ENCODE measurements around the gene MOXD1.
A peak's percentile ranks its signal among the peaks of the same experiment; 100 is the strongest.

MOXD1 gene

DNA sequence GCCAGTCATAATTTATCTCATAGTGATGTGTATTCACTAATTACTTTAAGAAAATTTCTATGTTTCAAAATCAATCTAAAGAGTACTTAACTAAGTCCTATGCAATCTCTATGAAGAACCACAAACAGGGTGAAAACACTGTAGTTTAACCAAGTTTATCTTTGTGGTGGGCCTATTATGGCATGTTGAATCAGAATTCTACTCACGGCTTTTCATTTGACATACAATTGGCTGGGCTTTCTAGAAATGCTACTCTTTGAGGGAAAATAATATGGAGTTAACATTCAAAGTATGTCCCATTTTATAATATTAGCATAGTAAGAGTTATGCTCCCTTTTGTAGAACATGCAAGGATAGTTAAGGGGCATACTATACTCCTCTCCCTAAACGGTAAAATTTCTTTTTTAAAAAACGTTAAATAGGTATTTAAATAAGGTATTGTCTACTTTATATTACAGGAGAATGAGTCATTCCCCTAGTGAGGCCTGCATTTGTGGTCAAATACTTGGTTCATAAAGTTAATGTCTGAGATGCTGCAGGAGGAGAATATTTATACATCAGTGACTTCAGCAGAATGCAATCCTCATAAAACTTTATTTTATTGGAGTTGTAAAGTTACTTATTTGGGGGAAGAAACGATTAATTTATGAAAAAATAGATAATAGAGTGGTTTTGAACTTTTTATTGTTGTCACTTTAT, 1.8 kb downstream of the MOXD1 start:
- DNase-seq (ENCODE audit: low read depth): no peak

DNA sequence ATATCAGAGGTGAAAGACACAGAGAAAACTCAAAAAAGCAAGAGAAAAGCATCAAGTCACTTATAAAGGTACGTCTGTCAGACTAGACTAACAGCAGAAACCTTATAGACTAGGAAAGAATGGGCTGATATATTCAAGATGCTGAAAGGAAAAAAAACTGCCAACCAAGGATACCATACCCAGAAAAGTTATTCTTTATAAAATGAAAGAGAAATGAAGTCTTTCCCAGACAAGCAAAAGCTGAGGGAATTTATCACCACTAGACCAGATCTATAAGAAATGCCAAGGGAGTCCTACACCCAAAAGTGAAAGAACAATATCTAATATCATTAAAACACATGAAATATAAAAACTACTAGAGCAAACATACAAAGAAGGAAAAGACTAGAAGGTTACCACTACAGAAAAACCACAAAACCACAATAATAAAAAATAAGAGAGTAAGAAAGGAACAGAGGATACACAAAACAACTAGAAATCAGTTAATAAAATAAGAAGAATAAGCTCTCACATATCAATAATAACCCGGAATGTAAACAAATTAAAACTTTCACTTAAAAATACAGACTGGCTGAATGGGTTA, 6.2 kb downstream of the MOXD1 start:
- DNase-seq (ENCODE audit: low read depth): no peak

DNA sequence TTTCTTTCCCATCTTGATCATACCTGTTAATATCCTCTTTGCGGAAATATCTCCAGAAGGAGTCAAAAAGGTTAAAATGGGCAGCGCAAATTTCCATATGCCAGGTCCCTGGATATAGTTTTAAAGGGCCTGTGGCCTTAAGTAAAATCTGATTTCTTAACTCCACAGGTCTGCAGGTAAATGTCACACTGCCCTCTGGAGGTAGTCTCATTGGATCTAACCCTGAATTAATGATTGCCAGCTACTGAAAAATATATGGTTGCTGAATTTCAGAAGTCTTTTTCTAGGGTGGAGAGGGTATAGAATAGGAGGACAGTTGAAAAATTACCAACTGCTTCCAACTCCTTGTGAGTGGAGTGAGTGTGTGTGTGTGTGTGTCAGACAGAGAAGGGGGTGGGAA, 8.5 kb downstream of the MOXD1 start:
- no peak for DNase-seq (ENCODE audit: low read depth)

DNA sequence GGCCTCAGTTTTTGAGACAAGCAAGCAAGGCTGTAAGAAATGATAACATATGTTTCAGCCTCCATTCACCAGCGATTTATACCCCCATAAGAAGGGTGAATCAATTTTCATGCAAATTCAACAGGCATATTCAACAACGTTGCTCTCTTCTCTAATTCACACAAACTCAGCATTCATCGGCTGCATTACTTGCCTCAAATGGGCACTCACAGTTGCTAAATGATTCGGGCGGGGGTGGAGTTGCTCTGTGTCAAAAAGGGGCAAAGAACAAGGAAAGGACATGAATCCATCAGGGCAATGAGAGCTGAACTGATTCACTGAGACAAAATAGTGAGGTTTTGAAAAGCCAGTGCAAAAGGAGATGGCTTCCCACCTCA, 9.0 kb downstream of the MOXD1 start:
- DNase-seq (ENCODE audit: low read depth): no peak

DNA sequence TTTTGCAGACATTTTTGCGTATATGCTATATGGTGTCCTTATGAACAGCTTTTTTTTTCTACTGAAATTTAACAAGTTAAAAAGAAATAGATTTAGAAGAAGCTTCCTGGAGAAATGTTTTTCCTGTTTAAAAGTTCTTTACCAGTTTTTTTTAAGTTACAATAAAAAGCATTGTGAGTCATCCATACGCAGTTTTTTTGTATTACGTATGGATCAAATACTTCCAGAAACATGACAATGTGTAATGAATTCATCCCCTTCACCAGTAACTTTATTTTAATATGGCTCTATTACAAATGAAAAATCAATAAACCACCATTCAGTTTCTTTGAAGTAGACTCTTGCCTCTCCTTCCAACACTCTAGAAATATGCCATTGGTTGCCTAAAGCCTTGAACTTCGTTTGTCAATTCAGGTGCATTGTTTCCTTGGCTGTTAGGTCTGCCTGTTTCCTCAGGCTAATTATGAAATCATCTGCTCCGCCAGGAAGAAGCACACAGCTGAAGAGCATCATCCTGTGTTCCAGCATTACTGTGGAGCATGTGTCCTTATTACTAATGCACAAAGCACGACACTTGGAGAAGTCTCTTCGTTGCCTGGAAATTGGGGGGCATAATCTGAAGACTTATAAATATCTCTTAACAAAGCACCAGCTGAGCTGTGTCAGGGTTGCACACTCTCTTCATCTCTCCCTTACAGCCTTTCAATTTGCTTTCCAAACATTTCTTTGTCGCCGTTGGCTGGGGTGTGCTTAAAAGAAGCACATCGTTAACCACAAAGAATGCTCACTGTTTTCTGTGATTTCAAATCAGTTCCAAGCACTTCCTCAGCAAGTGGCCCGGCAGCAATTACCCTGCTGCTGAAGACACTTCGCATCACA, 9.6 kb downstream of the MOXD1 start:
- no peak for DNase-seq (ENCODE audit: low read depth)

DNA sequence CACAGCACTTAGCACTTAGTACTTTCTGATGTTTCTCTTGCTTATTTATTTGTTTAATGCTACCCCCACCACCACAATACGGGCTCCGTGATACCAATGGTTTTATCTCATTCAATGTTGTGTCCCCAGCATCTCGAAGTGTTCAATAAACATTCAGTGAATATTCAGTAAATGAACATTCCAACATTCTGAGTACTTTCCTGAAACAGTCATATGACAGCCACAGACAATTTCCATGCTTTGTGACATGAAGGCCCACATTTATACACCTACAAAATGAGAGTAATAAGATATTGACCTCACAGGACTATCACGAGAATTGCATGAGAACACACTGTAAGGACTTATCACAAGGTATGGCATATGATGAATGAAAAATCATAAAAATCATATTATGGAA, 10.8 kb downstream of the MOXD1 start:
- no peak for DNase-seq (ENCODE audit: low read depth)

DNA sequence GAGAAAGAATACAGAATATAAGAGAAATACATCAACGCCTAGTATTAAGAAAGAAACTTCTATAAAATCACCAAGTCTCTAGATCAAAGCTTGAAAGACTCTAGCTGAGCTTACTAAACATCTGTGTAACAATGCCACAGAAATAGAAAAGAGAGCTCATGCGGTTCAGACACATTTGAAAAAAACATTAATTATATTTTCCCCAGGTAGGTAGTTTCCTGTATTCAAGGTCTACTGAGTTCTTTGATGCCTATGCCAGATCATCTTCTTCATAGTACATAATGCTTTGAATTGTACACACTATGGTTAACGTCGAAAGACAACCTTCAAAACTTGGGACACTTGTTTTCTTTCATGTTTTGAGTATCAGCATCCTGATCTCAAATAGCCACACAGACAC, 11.3 kb downstream of the MOXD1 start:
- no peak for DNase-seq (ENCODE audit: low read depth)

DNA sequence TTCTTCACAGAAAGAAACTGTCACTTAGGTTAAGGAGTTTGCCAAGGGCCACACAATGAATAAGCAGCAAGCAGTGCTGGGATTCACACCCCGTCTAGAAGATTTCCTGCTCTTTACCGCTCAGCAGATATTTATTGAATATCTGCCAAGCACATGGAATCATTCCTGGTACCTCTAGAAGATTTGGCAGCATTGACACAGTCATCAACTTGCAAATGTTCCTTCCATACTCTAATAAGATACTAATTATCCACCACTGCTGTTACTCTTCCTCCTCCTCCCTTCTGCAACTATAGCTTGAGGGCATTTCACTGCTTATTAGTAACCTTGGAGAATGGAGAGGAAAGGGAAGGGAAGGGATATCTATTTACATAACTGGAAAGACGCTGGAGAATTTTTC, 13.0 kb downstream of the MOXD1 start:
- no peak for DNase-seq (ENCODE audit: low read depth)

DNA sequence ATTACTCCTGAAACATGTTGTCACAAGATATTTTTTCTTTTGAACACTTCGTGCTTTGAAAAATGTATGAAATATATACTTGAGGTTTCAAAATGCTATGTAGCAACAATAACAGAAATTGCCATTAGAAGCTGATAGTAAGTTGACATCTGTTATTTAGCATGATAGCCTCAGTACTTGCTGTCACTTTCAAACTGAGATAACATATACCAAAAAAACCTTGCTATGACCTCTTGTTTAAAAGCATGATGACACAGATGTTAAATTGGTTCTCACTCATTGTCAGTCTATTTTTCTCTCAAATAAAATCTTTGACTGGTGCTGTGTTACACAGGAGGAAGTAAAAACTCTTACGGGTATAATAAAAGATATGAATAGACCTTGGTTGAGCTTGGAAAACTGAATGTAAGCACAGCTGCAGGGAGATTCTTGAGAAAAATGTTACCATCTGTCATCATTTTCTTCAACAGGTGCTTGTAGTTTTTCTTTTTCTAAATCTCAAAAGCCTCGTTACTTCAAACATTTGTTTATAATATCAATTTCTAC, 18.6 kb downstream of the MOXD1 start:
- no peak for DNase-seq (ENCODE audit: low read depth)

DNA sequence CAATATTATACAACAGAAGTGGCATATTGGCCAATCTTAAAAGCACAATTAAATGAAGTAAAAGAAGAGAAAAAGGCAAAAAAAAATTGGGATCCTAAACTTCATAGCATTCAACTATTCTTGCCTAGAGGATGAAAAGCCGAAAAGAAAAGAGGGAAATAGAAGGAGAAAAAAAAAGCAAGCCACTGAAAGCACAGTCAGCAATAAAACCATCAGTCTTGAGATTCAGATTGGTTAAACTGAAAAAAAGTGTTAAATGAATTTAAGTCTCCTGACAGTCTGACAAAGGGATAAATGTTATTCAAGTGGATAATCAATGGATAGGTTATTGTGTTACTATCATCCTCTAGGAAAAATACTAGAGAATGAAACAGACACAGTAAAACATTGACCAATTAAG, 19.9 kb downstream of the MOXD1 start:
- no peak for DNase-seq (ENCODE audit: low read depth)

DNA sequence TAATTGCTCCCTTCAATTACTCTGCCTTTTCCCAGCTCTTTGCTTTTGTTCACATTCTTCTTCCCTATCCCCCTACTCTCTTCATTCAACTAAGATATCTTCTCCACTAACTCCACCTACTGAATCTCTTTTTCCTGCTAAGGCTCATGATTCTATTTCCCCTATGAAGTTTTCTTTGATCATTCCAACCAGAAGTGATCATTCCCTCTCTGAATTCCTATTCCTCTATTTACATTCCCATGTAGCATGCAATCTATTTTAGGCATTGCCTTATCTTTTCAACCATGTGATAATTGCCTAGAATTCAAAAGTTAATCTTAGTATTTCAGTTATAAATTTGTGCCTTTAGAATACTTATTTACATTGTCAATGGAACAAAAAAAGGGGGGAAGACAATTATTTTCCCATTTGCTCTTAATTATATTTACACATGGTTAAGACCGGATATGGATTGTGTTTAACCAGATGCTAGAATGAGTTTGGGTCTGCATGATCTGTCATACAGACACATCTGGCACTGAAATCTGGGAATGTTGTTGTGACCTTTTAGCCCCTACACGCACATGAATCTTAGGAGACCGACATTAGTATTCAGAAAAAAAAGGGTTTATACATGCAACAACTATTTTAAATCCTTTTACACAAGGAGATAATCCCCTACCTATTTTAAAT, 20.8 kb downstream of the MOXD1 start:
- no peak for DNase-seq (ENCODE audit: low read depth)

DNA sequence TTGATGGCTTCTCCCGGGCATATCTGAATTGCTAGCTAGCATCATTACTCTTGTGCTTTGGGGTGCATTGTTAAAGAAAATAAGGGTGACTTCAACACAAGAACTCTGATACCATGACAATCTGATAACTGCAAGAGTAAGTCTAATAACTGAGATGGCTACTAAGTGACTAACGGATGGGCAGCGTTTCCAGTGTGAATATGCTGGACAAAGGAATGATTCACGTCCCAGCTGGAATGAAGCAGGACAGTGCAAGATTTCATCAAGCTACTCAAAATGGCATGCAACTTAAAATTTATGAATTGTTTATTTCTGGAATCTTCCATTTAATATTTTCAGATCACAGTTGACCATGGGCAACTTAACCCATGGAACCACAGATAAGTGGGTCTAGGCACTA, 31.7 kb downstream of the MOXD1 start:
- no peak for DNase-seq (ENCODE audit: low read depth)

DNA sequence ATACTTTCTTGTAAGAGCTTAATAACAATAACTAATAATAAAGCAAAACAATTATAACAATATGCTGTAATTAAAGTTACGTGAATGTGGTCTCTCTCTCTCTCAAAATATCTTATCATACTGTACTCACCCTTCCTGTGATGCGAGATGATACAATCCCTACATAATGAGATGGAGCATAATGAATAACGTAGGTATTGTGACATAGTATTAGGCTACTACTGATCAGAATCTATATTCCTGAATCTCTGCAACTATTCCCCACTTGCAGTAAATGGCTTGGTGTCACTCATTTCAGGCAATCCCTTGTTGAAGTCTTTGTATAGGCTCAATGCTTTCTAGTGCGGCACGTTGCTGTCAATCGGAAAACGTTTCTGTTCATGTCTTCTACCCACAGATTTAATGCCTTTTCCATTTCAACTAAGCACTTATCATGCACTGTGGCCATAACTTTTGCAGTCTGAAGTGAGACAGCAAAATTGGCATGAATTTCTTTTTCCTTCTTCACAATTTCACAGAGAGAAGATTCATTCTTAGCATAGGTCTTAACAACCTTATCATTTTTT, 32.3 kb downstream of the MOXD1 start:
- no peak for DNase-seq (ENCODE audit: low read depth)

DNA sequence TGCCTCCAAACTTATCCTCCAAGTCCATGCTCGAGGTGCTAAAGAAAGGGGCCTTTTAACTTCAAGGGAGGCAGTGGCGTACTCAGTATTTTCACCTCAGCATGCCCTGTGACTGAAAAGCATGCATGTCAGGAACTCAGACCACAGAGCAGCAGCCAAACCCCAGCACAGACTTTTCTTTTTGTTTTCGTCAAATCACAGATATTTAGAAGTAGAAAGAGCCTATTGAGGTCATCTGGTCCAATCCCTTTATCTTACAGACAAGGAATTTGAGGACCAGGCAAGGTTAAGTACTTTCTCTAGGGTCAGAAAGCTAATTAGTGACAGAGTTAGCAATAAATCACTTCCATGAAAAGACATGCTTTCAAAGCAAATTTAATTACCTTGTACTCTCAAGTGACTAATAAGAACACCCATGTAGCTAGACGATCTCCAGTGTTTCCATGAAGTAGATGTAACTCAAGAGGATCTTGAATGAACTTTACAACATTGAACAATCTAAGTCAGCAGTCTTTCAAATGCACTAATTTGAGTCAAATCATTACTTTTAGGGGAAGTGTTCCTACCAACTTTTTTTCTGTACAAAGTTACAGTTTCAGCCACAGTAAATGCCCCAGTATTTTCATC, 35.9 kb downstream of the MOXD1 start:
- no peak for DNase-seq (ENCODE audit: low read depth)

DNA sequence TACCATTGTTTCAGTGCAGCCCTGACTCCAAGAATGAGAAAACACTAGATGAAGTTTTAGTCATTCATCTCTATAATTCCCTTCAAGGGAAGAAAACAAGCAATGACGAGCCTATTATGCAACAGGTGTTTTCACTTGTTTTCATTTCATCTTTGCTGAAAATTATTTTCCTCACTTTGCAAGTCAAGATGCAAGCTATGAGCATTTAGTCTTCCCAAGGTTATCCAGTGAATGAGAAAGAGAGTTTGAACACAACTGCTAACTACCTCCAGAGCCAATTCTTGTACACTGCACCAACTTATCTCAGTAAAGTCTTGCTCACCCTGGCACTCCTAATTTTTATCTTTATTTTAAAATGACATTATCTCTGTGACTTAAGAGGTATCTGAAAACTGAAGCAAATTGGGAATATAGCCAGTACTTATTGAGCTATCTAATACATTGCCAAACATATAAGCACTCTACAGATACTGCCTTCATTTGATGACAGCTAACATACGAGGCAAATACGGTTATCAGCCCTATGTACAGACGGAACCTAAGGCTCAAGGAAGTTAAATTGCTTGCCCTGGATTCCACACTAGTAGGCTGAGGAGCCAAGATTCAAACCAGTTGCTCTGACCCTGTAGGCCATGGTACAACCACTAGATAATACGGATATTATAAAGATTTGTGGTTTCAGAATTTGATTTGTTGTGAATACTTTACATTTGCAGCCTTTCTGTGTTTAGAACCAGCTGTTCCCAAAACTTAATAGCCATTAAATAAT, 36.8 kb downstream of the MOXD1 start:
- no peak for DNase-seq (ENCODE audit: low read depth)

DNA sequence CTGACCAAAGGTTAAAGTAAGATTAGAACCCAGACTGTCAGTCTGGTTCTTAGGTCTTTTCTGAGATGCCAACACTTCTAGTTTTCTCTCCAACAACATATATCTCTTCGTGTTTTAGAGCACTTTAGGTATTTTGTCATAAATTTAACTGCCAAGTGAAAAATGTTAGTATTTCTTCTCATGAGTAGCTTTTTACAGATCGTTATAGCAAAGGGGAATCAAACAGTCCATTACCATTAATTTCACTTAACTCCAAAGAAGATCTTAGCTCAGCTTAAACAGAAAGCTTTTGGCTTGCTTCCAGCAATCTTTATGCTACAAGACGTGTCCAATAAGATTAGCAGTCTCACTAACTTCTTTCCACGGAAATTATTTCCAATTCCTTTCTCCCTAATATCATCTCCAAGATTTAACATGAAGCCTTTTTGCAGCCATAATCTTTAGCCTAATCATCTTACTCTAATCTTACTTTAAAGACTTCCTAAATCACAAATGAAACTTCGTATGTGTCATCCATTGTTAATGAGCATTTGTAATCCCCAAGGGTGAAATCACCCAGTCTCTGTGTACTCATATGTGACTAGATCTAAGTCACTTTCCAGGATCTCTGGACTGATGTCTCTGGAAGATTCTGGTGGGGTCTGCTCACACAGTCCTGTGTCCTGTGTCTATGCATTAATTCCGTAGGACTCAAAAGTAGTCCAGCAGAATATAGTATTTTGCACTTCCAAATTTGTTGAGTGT, 38.7 kb downstream of the MOXD1 start:
- no peak for DNase-seq (ENCODE audit: low read depth)

DNA sequence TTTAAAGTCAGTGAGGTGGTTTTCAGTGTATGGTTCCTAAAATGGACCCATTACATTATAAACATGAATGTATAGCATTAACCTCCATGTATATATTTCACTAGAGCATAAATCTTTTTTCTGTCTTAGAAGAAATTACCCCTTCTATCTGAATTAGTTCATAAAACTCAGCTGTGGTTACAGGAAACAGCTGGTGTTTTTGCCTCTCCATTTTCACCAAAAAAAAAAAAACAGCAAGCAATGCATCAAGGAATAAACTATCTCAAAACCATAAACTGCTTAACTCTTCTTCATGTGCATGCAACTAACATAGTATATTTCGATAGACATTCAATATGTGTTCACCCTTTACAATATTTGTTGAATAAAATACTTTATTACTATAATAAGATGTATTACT, 40.2 kb downstream of the MOXD1 start:
- no peak for DNase-seq (ENCODE audit: low read depth)

DNA sequence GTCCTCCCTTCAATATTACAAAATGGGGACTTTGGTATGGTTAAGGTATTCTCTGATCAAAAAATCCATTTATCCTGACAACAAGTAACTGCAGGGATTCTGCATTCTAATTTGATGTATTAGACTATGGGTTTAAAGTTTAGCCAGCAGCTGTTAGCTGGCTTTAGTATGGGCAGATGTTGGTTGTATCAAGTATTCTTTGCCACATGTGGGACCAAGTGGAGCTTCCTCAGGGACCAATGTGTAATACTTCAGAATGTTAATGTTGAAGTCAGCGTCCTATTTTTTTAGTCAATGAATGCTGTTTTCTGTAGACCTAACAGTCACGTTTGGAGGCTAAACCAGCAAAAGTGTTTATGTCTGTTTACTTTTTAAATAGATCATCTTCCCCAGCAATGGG, 41.4 kb downstream of the MOXD1 start:
- DNase-seq (ENCODE audit: low read depth): no peak

DNA sequence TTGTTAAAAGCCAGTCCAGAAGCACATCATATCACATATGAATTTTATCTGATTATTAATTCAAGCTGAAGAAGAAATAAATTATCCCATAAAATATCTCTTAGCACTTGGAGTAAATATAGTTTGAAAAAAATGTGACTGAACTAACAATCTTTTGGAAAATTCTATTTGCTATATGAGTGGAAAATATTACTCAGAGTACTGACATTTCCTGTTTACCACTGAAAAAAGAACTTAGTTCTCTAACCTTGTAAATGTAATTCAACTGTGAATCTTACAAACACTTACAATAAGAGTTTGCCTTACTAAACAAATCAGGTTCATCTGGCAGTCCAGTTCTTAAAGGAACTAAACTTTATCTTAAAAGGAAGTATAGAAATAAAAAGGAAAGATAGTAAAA, 44.2 kb downstream of the MOXD1 start:
- DNase-seq (ENCODE audit: low read depth): no peak

DNA sequence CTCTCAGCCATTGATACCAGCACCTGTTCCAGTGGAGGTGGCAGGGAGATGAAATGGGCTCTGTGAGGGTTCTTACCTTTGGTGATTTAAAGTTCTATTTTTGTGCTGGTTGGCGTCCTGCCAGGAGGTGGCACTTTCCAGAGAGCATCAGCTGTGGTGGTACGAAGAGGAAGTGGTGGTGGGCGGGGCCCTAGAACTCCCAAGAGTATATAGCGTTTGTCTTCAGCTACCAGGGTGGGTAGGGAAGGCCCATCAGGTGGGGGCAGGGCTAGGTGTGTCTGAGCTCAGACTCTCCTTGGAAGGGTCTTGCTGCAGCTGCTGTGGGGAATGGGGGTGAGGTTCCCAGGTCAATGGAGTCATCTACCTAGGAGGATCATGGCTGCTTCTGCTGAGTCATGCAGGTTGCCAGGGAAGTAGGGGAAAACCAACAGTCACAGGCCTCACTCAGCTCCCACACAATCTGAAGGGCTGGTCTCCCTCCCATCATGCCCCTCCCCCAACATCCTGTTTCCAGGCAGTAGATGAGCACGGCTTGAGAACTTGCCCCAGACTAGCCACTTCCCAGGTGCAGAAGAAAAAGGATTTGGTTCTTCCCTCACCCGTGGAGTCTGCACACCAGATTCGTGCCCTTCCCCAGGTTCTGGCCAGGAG, 46.6 kb downstream of the MOXD1 start:
- DNase-seq (ENCODE audit: low read depth): peak; percentile 1
